Measurements from ENCODE around the gene SLC38A1. TPM values are rescaled to one million over a fixed set of nuclear protein-coding genes. Genes with fewer than 3 reads are reported as not detected.
"Not testable (repeated sequence)": the region's sequence is repeated elsewhere in the genome, so short reads cannot be mapped to it uniquely, and the experiment has no call there.

SLC38A1 gene
- total RNA-seq (2012; rRNA removed), result 30.6 and 65.1 TPM in 2 replicates

GRCh38 chr12:46268583-46269428 lies at the start of gene SLC38A1:
SLC38A1 (minus strand) TSS chr12:46269043; CDS start chr12:46239800, 29,243 bp downstream.
- Histone ChIP-seq H3K27me3 (ENCODE audit: control insufficient read depth, insufficient read depth, low read length) (no peaks in the 10 kb centered on the region), H3K4me1 (ENCODE audit: control insufficient read depth, insufficient read depth, low read length) (peaks cover 31% of the 10 kb centered on the region), H3K4me2 (ENCODE audit: low read length) (peak within 1 kb of the TSS; percentile 85), H3K9me3 (replicated peaks; ENCODE audit: low read length) (no peaks in the 10 kb centered on the region), H3K4me3 (ENCODE audit: low read length) (peak within 1 kb of the TSS; percentile 95), H3K36me3 (ENCODE audit: insufficient read depth, low read length) (no peaks in the 10 kb centered on the region), H3K9ac (ENCODE audit: low read depth, low read length) (peak within 1 kb of the TSS; percentile 95)

DNA sequence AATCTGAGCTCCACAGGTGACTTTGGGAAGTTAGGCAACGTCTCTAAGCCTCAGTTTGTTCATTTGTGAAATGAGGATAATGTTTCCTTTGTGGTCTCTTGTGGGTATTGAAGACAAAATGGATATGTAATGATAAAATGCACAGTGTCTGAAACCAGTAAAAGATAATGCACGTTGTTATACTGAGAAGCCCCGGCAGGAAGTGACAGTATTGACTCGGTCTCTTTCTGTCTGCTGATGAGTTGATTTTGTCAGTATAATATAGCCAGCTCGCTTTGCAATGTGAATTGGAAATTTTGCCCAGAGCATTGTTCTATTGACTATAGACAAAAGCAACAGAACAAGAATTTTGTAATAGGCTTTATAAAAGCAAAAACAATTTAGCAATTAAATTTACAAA lies 49.2 kb upstream of the SLC38A1 start:
- no peak overlapping the region for H3K4me2 ChIP-seq (ENCODE audit: low read length)
- no peaks in the 10 kb centered on the region for H3K4me1 ChIP-seq (ENCODE audit: control insufficient read depth, insufficient read depth, low read length)
- no peaks in the 10 kb centered on the region for H3K27me3 ChIP-seq (ENCODE audit: control insufficient read depth, insufficient read depth, low read length)
- H3K9ac ChIP-seq (ENCODE audit: low read depth, low read length), result no peak overlapping the region
- no peaks in the 10 kb centered on the region for H3K36me3 ChIP-seq (ENCODE audit: insufficient read depth, low read length)
- H3K4me3 ChIP-seq (ENCODE audit: low read length), result no peak overlapping the region
- no peaks in the 10 kb centered on the region for H3K9me3 ChIP-seq (replicated peaks; ENCODE audit: low read length)

DNA sequence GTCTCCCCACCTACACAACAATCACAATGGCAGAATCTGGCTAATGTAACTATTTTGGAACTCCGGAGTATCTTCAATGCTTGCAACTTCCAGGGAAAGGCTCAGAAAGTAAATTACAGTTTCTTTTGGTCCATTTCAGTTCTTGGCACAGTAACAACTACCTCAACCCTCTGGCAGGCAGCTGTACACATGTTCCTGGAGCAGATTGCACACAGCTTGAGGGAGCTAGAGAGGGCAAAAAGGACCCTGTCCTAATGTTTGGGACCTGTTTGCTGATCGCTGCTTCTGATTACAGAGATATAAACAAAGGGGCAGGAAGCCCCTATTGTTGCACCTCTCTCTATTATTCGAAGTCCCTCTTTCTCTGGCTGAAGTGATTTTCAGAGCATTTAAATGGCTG lies 35.2 kb upstream of the SLC38A1 start:
- no peaks in the 10 kb centered on the region for H3K9me3 ChIP-seq (replicated peaks; ENCODE audit: low read length)

GRCh38 chr12:46303039-46303666 lies 34.3 kb upstream of the SLC38A1 start:
- Histone ChIP-seq H3K9ac (ENCODE audit: low read depth, low read length) (no peak overlapping the region), H3K4me2 (ENCODE audit: low read length) (no peak overlapping the region), H3K4me3 (ENCODE audit: low read length) (no peak overlapping the region), H3K9me3 (replicated peaks; ENCODE audit: low read length) (no peaks in the 10 kb centered on the region), H3K4me1 (ENCODE audit: control insufficient read depth, insufficient read depth, low read length) (peaks cover 18% of the 10 kb centered on the region), H3K36me3 (ENCODE audit: insufficient read depth, low read length) (no peaks in the 10 kb centered on the region), H3K27me3 (ENCODE audit: control insufficient read depth, insufficient read depth, low read length) (no peaks in the 10 kb centered on the region)

More for the DNA sequence above, 35.2 kb upstream of the SLC38A1 start:
- H3K27me3 ChIP-seq (ENCODE audit: control insufficient read depth, insufficient read depth, low read length), result no peaks in the 10 kb centered on the region
- no peak overlapping the region for H3K9ac ChIP-seq (ENCODE audit: low read depth, low read length)
- peaks cover 18% of the 10 kb centered on the region for H3K4me1 ChIP-seq (ENCODE audit: control insufficient read depth, insufficient read depth, low read length)
- H3K36me3 ChIP-seq (ENCODE audit: insufficient read depth, low read length), result no peaks in the 10 kb centered on the region
- H3K4me2 ChIP-seq (ENCODE audit: low read length), result no peak overlapping the region
- H3K4me3 ChIP-seq (ENCODE audit: low read length), result no peak overlapping the region

DNA sequence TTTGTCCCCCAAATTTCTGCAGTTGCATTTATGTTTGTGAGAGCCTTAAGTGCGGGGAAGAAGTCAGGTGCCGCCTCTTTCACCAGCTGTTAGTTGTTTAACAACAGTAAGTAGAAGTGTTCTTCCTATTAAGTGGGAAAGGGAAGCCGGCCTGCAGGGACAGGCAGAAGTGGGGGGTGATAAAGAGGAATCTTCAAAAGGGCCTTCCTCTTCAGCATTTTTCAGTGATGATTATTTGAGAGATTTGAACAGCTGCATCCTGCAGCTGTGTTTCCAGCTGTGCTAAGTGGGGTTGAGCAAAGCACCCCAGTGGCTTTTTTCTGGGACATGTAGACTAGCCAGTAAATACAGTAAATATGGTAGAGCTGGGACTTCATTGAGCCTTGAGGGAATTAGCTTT lies 32.1 kb upstream of the SLC38A1 start:
- Histone ChIP-seq H3K4me1 (ENCODE audit: control insufficient read depth, insufficient read depth, low read length) (peaks cover 18% of the 10 kb centered on the region), H3K36me3 (ENCODE audit: insufficient read depth, low read length) (no peaks in the 10 kb centered on the region), H3K4me3 (ENCODE audit: low read length) (peak overlapping the region; percentile 43), H3K9ac (ENCODE audit: low read depth, low read length) (peak overlapping the region; percentile 22), H3K27me3 (ENCODE audit: control insufficient read depth, insufficient read depth, low read length) (no peaks in the 10 kb centered on the region), H3K9me3 (replicated peaks; ENCODE audit: low read length) (no peaks in the 10 kb centered on the region), H3K4me2 (ENCODE audit: low read length) (peak overlapping the region; percentile 48)

GRCh38 chr12:46299851-46300250 lies 31.0 kb upstream of the SLC38A1 start:
- no peak overlapping the region for H3K9ac ChIP-seq (ENCODE audit: low read depth, low read length)
- no peak overlapping the region for H3K4me3 ChIP-seq (ENCODE audit: low read length)
- H3K4me1 ChIP-seq (ENCODE audit: control insufficient read depth, insufficient read depth, low read length), result peaks cover 18% of the 10 kb centered on the region
- H3K4me2 ChIP-seq (ENCODE audit: low read length), result no peak overlapping the region
- no peaks in the 10 kb centered on the region for H3K9me3 ChIP-seq (replicated peaks; ENCODE audit: low read length)
- no peaks in the 10 kb centered on the region for H3K36me3 ChIP-seq (ENCODE audit: insufficient read depth, low read length)
- no peaks in the 10 kb centered on the region for H3K27me3 ChIP-seq (ENCODE audit: control insufficient read depth, insufficient read depth, low read length)

DNA sequence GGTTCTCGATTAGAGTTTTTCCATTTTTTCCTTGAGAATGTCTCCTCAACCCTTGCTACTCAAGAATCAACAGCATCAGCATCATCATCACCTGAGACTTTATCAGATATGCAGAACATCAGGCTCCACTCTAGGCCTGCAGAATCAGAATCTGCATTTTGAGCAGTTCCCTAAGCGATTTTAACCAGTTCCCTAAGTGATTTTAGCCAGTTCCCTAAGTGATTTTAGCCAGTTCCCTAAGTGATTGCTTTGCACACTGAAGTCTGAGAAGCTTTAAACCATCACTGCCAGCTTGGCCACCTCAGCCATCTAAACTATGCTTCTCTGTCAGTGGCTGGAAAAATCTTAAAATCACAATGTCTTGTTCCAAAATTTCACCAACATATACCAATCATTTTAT lies 29.4 kb upstream of the SLC38A1 start:
- H3K9ac ChIP-seq (ENCODE audit: low read depth, low read length), result no peak overlapping the region
- no peaks in the 10 kb centered on the region for H3K36me3 ChIP-seq (ENCODE audit: insufficient read depth, low read length)
- no peaks in the 10 kb centered on the region for H3K27me3 ChIP-seq (ENCODE audit: control insufficient read depth, insufficient read depth, low read length)
- H3K9me3 ChIP-seq (replicated peaks; ENCODE audit: low read length), result no peaks in the 10 kb centered on the region
- H3K4me3 ChIP-seq (ENCODE audit: low read length), result no peak overlapping the region
- H3K4me1 ChIP-seq (ENCODE audit: control insufficient read depth, insufficient read depth, low read length), result peaks cover 12% of the 10 kb centered on the region
- no peak overlapping the region for H3K4me2 ChIP-seq (ENCODE audit: low read length)

- H3K4me1 ChIP-seq (ENCODE audit: control insufficient read depth, insufficient read depth, low read length), result peaks cover 11% of the 10 kb centered on the region
Observed at GRCh38 chr12:46296822-46297221, 28.0 kb upstream of the SLC38A1 start.

GRCh38 chr12:46292754-46293402 lies 24.0 kb upstream of the SLC38A1 start:
- Histone ChIP-seq H3K4me1 (ENCODE audit: control insufficient read depth, insufficient read depth, low read length) (no peaks in the 10 kb centered on the region), H3K9ac (ENCODE audit: low read depth, low read length) (no peak overlapping the region), H3K27me3 (ENCODE audit: control insufficient read depth, insufficient read depth, low read length) (no peaks in the 10 kb centered on the region), H3K36me3 (ENCODE audit: insufficient read depth, low read length) (no peaks in the 10 kb centered on the region), H3K9me3 (replicated peaks; ENCODE audit: low read length) (no peaks in the 10 kb centered on the region), H3K4me3 (ENCODE audit: low read length) (no peak overlapping the region), H3K4me2 (ENCODE audit: low read length) (no peak overlapping the region)

More at GRCh38 chr12:46296822-46297221, 28.0 kb upstream of the SLC38A1 start:
- no peak overlapping the region for H3K4me3 ChIP-seq (ENCODE audit: low read length)
- no peaks in the 10 kb centered on the region for H3K36me3 ChIP-seq (ENCODE audit: insufficient read depth, low read length)
- no peak overlapping the region for H3K9ac ChIP-seq (ENCODE audit: low read depth, low read length)
- H3K9me3 ChIP-seq (replicated peaks; ENCODE audit: low read length), result no peaks in the 10 kb centered on the region
- H3K4me2 ChIP-seq (ENCODE audit: low read length), result no peak overlapping the region
- no peaks in the 10 kb centered on the region for H3K27me3 ChIP-seq (ENCODE audit: control insufficient read depth, insufficient read depth, low read length)

DNA sequence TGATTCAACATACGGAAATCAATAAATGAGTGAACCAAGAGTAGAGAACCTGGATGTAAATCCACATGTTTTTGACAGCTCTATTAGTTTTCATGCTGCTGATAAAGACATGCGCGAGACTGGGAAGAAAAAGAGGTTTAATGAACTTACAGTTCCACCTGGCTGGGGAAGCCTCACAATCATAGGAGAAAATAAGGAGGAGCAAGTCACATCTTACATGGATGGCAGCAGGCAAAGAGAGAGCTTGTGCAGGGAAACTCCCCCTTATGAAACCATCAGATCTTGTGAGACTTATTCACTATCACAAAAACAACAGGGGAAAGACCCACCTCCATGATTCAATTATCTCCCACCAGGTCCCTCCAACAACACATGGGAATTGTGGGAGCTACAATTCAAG lies 23.1 kb upstream of the SLC38A1 start:
- H3K9ac ChIP-seq (ENCODE audit: low read depth, low read length), result not testable (repeated sequence)

DNA sequence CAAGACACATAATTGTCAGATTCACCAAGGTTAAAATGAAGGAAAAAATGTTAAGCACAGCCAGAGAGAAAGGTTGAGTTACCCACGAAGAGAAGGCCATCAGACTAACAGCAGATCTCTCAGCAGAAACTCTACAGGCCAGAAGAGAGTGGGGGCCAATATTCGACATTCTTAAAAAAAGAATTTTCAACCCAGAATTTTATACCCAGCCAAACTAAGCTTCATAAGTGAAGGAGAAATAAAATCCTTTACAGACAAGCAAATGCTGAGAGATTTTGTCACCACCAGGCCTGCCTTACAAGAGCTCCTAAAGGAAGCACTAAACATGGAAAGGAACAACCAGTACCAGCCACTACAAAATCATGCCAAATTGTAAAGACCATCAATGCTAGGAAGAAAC lies 16.3 kb upstream of the SLC38A1 start:
- H3K27me3 ChIP-seq (ENCODE audit: control insufficient read depth, insufficient read depth, low read length); H3K9ac ChIP-seq (ENCODE audit: low read depth, low read length); H3K4me1 ChIP-seq (ENCODE audit: control insufficient read depth, insufficient read depth, low read length); H3K36me3 ChIP-seq (ENCODE audit: insufficient read depth, low read length); H3K4me3 ChIP-seq (ENCODE audit: low read length); H3K9me3 ChIP-seq (replicated peaks; ENCODE audit: low read length); H3K4me2 ChIP-seq (ENCODE audit: low read length): not testable (repeated sequence)

More for the DNA sequence above, 23.1 kb upstream of the SLC38A1 start:
- not testable (repeated sequence) for H3K36me3 ChIP-seq (ENCODE audit: insufficient read depth, low read length); H3K27me3 ChIP-seq (ENCODE audit: control insufficient read depth, insufficient read depth, low read length); H3K4me1 ChIP-seq (ENCODE audit: control insufficient read depth, insufficient read depth, low read length); H3K4me3 ChIP-seq (ENCODE audit: low read length); H3K4me2 ChIP-seq (ENCODE audit: low read length); H3K9me3 ChIP-seq (replicated peaks; ENCODE audit: low read length)
